Activated CD8-positive, alpha-beta memory T cell treated with anti-CD3 and anti-CD28 coated beads for 24 hours (primary cell): ENCODE results near the gene CDO1.

Experiments
- DNase-seq: peaks from one replicate; pipeline ENCODE4 v3.0.0-alpha.2; 2020

CDO1 gene

GRCh38 chr5:115778417-115778816 lies 38.0 kb downstream of the CDO1 start:
- no peak for DNase-seq

DNA sequence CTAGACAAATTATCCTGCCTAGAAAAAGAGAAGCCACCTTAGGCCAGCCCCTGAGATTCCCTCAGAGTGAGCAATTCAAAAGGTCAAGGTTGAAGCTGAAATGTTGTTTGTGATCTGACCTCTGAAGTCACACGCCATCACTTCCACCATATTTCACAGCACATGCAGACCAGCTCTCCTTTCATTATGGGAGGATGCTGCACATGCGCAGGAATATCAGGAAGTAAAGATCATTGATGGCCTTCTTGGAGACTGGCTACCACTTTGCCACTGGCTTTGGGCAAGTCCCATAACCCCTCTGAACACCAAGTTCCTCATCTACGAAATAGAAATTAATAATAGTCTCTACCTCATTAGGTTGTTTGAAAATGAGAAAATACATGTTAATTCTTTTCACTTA lies 39.5 kb downstream of the CDO1 start:
- DNase-seq = no peak

DNA sequence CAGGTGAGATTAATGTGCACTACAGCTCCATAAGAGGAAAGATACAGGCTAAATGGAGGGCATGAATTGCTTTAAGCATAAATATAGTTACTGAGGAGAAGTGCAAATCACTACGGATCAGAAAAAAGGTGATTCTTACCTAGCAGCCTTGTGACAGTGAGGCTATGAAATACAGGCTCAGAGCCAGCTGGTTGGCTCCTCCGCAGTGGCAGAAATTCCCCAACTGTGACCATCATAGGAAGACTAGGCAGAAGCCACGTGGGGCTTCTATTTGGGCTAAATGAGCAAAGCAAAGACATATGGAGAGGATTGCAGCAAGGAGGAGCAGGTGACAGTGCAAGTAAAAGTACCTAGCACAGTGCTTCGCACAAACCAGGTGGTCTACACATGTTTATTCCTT lies 40.5 kb downstream of the CDO1 start:
- no peak for DNase-seq

DNA sequence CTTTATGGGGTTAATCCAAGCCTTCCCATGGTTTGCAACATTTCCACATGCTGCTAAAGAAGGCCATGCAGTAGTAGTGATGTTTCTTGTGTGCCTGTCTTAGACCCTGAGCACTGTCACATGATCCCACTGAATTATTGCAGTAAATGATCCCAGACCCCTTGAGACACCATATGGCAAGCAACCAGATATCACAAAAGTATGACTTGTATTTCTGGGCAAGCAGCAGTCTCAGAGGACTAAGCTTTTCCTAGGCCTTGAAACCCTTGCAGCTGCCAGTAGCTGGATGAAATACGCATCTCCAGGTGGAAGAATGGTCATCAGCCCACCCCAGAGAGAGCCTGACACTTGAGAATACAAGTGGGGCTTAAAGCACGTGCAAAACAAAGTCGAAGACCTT lies 41.8 kb downstream of the CDO1 start:
- DNase-seq = no peak

GRCh38 chr5:115772731-115773475 lies 43.6 kb downstream of the CDO1 start:
- DNase-seq = no peak

DNA sequence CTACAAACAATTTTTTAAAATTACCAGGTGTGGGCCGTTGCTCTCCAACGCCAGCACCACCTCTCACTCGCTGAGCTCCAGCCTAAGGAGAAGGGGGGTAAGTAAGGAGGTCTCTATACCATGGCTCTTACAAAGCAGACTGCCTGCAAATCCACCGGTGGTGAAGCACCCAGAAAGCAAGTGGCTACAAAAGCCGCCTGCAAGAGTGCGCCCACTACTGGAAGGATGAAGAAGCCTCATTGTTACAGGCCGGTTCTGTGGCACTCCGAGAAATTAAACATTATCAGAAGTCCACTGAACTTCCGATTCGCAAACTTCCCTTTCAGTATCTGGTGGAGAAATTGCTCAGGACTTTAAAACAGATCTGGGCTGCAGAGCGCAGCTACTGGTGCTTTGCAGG lies 46.0 kb downstream of the CDO1 start:
- DNase-seq = no peak

- DNase-seq = no peak
Observed at GRCh38 chr5:115767424-115767823, 49.0 kb downstream of the CDO1 start.

- no peak for DNase-seq
Observed at GRCh38 chr5:115766608-115767007, 49.9 kb downstream of the CDO1 start.

GRCh38 chr5:115758356-115758755 lies 58.1 kb downstream of the CDO1 start:
- DNase-seq = no peak

GRCh38 chr5:115755675-115756074 lies 60.8 kb downstream of the CDO1 start:
- no peak for DNase-seq
